A549 (cell line): ENCODE results near the gene TRIAP1. TPM values are rescaled to one million over a fixed set of nuclear protein-coding genes. Genes with fewer than 3 reads are reported as not detected.
"Not testable (repeated sequence)": the region's sequence is repeated elsewhere in the genome, so short reads cannot be mapped to it uniquely, and the experiment has no call there.

ENCODE experiments used
- ATAC-seq, 2 experiments: fragments of 200-7000 bp in 1 of 2; fragments of >200 bp in 1 of 2; cut with Nextera tagmentation in 1 of 2; cut with Tn5 transposase in 1 of 2; 3 replicates each; pipeline versions ENCODE4 v1.8.0 to v1.9.1; 2018 to 2020; ENCODE audit warnings: mild to moderate bottlenecking in 1 of 2, moderate library complexity in 1 of 2
- CTCF ChIA-PET: fragments of 300-600 bp; sonication (Branson Sonifier 250); formaldehyde crosslinking; extraction: SDS; loops from one replicate; lab custom pipeline; 2021; ENCODE audit warnings: antibody characterized with exemption, inconsistent platforms; lab: Yijun Ruan, JAX
- POLR2A ChIA-PET: fragments of 350-600 bp; formaldehyde crosslinking; extraction: SDS; loops from one replicate; lab custom pipeline; 2021; ENCODE audit warnings: antibody characterized with exemption, inconsistent platforms; lab: Yijun Ruan, JAX
- DNase-seq, 2 experiments: peaks; one replicate each; pipeline versions ENCODE4 v3.0.0 to v3.0.0-alpha.2; 2011 to 2016; ENCODE audit warnings: low read depth in 1 of 2, low spot score in 1 of 2
- FAIRE-seq: peaks from 2 replicates; lab custom pipeline; 2011; peaks lifted over from hg19 to GRCh38; lab: Jason Lieb, UNC
- H3K27ac ChIP-seq, 2 experiments: fragments of >200 bp; sonication (Bioruptor Twin); formaldehyde crosslinking; 3 replicates each; pipeline ENCODE4 v1.5.1; 2016 to 2017
- H3K4me1 ChIP-seq: fragments of >200 bp; sonication (Bioruptor Twin); formaldehyde crosslinking; 3 replicates; pipeline ENCODE4 v1.6.1; 2016
- H3K4me2 ChIP-seq: fragments of >200 bp; sonication (Bioruptor Twin); formaldehyde crosslinking; 3 replicates; pipeline ENCODE4 v1.6.1; 2016
- H3K4me3 ChIP-seq: fragments of >200 bp; sonication (Bioruptor Twin); formaldehyde crosslinking; 3 replicates; pipeline ENCODE4 v1.5.1; 2016
- H3K9me3 ChIP-seq: fragments of >200 bp; sonication (Bioruptor Twin); formaldehyde crosslinking; 3 replicates; pipeline ENCODE4 v1.6.1; 2016
- BCL3 ChIP-seq: fragments of >200 bp; sonication (Bioruptor Twin); formaldehyde crosslinking; IDR thresholded peaks from 3 replicates; pipeline ENCODE4 v1.6.1; 2016
- CEBPB ChIP-seq, 2 experiments: fragments of >200 bp in 1 of 2; sonication (Bioruptor Twin) in 1 of 2; formaldehyde crosslinking in 1 of 2; IDR thresholded peaks; 2 replicates each; pipeline ENCODE4 v1.6.1; 2012 to 2016
- FOSB ChIP-seq: fragments of 250-450 bp; sonication (Bioruptor Pico); IDR thresholded peaks from 2 replicates; pipeline ENCODE4 v1.5.0; 2020; ENCODE audit warnings: mild to moderate bottlenecking, moderate library complexity
- FOSL2 ChIP-seq, 2 experiments: fragments of 450-650 bp in 1 of 2; fragments of >200 bp in 1 of 2; sonication (Bioruptor Twin) in 1 of 2; formaldehyde crosslinking; IDR thresholded peaks; 2 replicates each; pipeline versions ENCODE4 v1.5.0 to v1.6.1; 2016 to 2020; ENCODE audit warnings: mild to moderate bottlenecking in 1 of 2, moderate library complexity in 1 of 2
- FOXS1 ChIP-seq: fragments of 250-450 bp; sonication (Bioruptor Pico); IDR thresholded peaks from 2 replicates; pipeline ENCODE4 v1.5.0; 2020; ENCODE audit warnings: mild to moderate bottlenecking, moderate library complexity
- HDAC2 ChIP-seq: fragments of 200-600 bp; sonication (generic); IDR thresholded peaks from 2 replicates; pipeline ENCODE4 v1.6.1; 2016
- HEYL ChIP-seq: fragments of 250-450 bp; sonication (Bioruptor Pico); IDR thresholded peaks from 2 replicates; pipeline ENCODE4 v1.8.0; 2021; ENCODE audit warnings: mild to moderate bottlenecking, moderate library complexity
- HMGXB4 ChIP-seq: fragments of 250-450 bp; sonication (Bioruptor Pico); IDR thresholded peaks from 2 replicates; pipeline ENCODE4 v1.5.0; 2021; ENCODE audit warnings: mild to moderate bottlenecking, moderate library complexity, borderline replicate concordance
- HOXB5 ChIP-seq: fragments of 250-450 bp; sonication (Bioruptor Pico); IDR thresholded peaks from 2 replicates; pipeline ENCODE4 v1.5.0; 2020; ENCODE audit warnings: mild to moderate bottlenecking, moderate library complexity
- JUN ChIP-seq, 2 experiments: fragments of >200 bp; sonication (Bioruptor Twin); formaldehyde crosslinking; IDR thresholded peaks; 2 replicates in 1 of 2; 3 replicates in 1 of 2; pipeline ENCODE4 v1.6.1; 2016 to 2017
- JUNB ChIP-seq: fragments of >200 bp; sonication (Bioruptor Twin); formaldehyde crosslinking; IDR thresholded peaks from 2 replicates; pipeline ENCODE4 v1.6.1; 2016
- NPAS2 ChIP-seq: fragments of 250-450 bp; sonication (Bioruptor Pico); IDR thresholded peaks from 2 replicates; pipeline ENCODE4 v1.8.0; 2022; ENCODE audit warnings: mild to moderate bottlenecking, moderate library complexity, borderline replicate concordance
- PBX3 ChIP-seq: IDR thresholded peaks from 2 replicates; pipeline ENCODE4 v1.6.1; 2012
- WGBS: methylation state at CpG from one replicate; pipeline ENCODE4 v1.1.6; 2017; ENCODE audit errors: missing lambda C conversion rate; 5-methylcytosine and 5-hydroxymethylcytosine counted together
- polyA plus RNA-seq, 4 experiments: library from polyadenylated mRNA; depleted of rRNA in 3 of 4; stranded (reverse); fragments of >200 nt; fragmentation: RNase III in 1 of 4; extraction: RNeasy Plus Mini Kit Qiagen cat#74134 plus additional on column Dnase treatment in 1 of 4; gene quantifications; 2 replicates in 3 of 4; 3 replicates in 1 of 4; pipeline ENCODE4 v1.2.3, GENCODE V29; 2011 to 2017

Gene TRIAP1
- polyA plus RNA-seq, 2 of the 4 experiments (the other 2 are of a cell fraction), result 70.9 to 114 TPM

GRCh38 chr12:120489018-120489417 is 42.8 kb upstream of the TRIAP1 start:
- H3K4me1 ChIP-seq, result no peaks in the 10 kb centered on the region
- POLR2A ChIA-PET, result no interaction called here
- no peak for DNase-seq
- no peak for FAIRE-seq
- no peaks in the 10 kb centered on the region for H3K9me3 ChIP-seq
- no peak overlapping the region for H3K27ac ChIP-seq
- no peak overlapping the region for H3K4me3 ChIP-seq
- no peak for TF ChIP-seq HMGXB4 (CRISPR knock-in tag)
- no peak for TF ChIP-seq FOXS1 (CRISPR knock-in tag)
- no peak for TF ChIP-seq JUNB
- TF ChIP-seq PBX3, result no peak
- TF ChIP-seq BCL3, result no peak
- TF ChIP-seq HDAC2, result no peak
- no peak for TF ChIP-seq FOSL2 (IDR thresholded peaks at IDR 0.05)
- TF ChIP-seq FOSL2 (CRISPR knock-in tag; IDR thresholded peaks at IDR 0.05), result no peak
- TF ChIP-seq JUN (IDR thresholded peaks at IDR 0.05), result no peak
- WGBS, result 96% methylated on average over 4 of the region's 4 CpGs
- no peak for ATAC-seq
- H3K4me2 ChIP-seq, result no peak overlapping the region
- CTCF ChIA-PET, result interaction anchor here (0.6 to 2.0 kb wide), 5 partner anchors 14 to 573 kb away, joined by 3 to 7 read pairs (median 4); partner anchors contain the start of gene SRSF9

GRCh38 chr12:120488057-120488640 is 42.0 kb upstream of the TRIAP1 start:
- FAIRE-seq (no peak), ATAC-seq (no peak), DNase-seq (no peak)
- WGBS, result 74% methylated on average over 5 of the region's 5 CpGs
- POLR2A ChIA-PET, result no interaction called here
- Histone ChIP-seq H3K27ac (no peak overlapping the region), H3K4me1 (no peaks in the 10 kb centered on the region), H3K4me2 (no peak overlapping the region), H3K9me3 (no peaks in the 10 kb centered on the region), H3K4me3 (no peak overlapping the region)
- no peak for TF ChIP-seq CEBPB (IDR thresholded peaks at IDR 0.05)
- no peak for TF ChIP-seq HOXB5 (CRISPR knock-in tag)
- no peak for TF ChIP-seq NPAS2 (CRISPR knock-in tag)
- TF ChIP-seq HEYL, result no peak
- TF ChIP-seq FOSB, result no peak
- CTCF ChIA-PET, result interaction anchor here (0.6 kb wide), 1 partner anchor 574 kb away, joined by 4 read pairs; no protein-coding TSS in a partner anchor

GRCh38 chr12:120487552-120487951 is 41.4 kb upstream of the TRIAP1 start:
- H3K9me3 ChIP-seq, FAIRE-seq, H3K4me2 ChIP-seq, H3K27ac ChIP-seq, POLR2A ChIA-PET, ATAC-seq, DNase-seq, H3K4me1 ChIP-seq, H3K4me3 ChIP-seq: not testable (repeated sequence)
- WGBS, result 94% methylated on average over 7 of the region's 7 CpGs
- CTCF ChIA-PET, result interaction anchor here (2.9 kb wide), 1 partner anchor 18 kb away, joined by 10 read pairs; the partner anchor contains the start of gene SRSF9
